ENCODE results near the gene ZNF775.

The ZNF775 gene

DNA sequence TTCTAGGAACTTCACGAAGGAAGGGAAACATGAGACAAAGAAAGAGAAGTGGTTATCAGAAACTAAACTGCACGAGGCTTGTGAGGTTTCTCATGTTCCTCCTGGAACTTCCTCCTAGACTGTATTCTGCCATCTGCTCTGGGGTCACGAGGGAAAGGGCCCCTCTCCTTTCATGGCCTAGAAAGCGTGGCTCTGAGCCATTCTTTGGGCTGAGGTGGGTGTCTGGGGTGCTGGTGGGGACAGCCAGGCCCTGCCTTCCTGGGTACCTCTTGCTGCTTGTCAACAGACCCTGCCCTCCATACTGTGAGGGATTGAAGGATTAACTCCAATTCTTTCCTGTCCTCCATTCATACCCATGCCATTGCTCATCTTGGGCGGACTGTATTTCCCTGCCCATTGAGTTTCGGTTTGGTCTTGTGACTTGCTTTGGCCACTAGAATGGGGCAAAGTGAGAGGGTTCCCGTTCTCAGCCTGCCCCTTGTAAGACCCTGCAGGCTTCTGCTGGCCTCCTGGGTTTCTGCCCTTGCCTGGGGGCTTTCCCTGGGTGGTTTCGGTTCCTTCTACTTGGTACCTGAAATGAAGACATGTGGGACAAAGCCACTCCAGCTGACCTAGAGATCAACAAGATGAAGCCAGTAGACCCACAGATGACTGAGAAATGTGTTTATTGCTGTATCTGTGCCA, 56.4 kb downstream of the ZNF775 start:
- no peak for DNase-seq (ENCODE audit: low read depth in 2 of 2, low spot score in 1 of 2)

DNA sequence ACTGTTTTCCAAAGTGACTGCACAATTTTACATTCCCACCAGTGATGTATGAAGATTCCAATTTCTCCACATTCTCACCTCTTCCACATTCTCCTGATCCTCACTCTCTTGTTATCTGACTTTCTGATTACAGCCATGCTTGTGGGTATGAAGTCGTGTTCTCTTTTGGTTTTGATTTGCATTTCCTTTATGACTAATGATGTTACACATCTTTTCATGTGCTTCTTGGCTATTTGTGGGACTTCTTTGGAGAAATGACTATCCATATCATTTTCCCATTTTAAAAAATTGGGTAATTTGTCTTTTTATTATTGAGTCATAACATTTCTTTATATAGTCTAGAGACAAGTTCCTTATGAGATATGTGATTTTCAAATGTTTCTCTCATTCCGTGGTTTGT, 60.8 kb downstream of the ZNF775 start:
- no peak for DNase-seq (ENCODE audit: low read depth in 2 of 2, low spot score in 1 of 2)

DNA sequence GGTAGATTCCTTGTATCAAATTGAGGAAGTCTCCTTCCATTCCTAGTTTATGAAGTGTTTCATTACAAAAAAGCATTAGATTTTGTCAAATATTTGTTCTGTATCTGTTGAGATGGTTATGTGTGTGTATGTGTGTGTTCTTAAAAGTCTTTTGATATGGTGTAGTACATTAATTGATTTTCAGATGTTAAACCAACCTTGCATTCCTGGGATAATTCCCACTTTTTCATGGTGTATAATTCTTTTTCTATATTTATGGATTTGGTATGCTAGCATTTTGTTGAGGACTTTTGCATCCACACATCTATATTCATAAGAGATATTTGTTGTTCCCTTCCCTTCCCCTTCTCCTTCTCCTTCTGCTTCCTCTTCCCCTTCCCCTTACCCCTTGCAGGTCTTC, 62.4 kb downstream of the ZNF775 start:
- no peak for DNase-seq (ENCODE audit: low read depth in 2 of 2, low spot score in 1 of 2)

- DNase-seq (ENCODE audit: low read depth in 2 of 2, low spot score in 1 of 2), result no peak
These were observed 63.7 kb downstream of the ZNF775 start for GRCh38 chr7:150442811-150443210.

- DNase-seq (ENCODE audit: low read depth in 2 of 2, low spot score in 1 of 2), result no peak
These were observed 64.8 kb downstream of the ZNF775 start for GRCh38 chr7:150443793-150444540.

DNA sequence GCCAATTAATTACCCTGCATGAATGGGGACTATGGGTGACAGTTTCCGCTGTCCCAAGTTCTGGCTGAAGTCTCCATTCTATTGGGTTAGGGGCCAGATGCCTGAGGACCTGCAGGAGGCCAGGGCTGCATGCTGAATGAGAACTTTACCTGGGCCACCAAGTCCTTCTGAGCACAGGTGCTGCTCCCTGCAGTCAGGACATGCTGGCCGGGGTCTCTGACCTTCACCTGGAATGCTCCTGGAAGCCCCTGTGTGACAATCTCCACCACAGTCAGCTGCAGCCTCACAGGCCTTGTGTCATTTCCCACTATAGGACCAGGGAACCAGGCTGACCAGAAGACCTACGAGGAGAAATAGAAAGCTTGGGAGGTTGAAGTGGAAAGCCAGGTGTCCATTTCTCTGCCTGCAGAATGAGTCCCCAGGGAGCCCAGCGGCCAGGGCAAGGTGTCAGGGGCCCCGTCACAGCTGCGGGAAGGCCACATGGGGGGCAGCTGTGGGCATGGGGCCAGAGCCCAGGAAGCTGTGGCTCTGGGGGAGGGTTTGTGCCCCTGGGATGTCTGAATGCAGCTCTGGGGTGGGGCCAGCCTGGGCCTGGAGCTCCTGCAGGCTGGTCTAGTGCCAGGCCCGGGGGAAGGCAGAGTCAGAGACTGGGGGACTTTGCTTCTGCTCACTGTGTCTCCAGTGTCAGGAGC, 65.7 kb downstream of the ZNF775 start:
- no peak for DNase-seq (ENCODE audit: low read depth in 2 of 2, low spot score in 1 of 2)

DNA sequence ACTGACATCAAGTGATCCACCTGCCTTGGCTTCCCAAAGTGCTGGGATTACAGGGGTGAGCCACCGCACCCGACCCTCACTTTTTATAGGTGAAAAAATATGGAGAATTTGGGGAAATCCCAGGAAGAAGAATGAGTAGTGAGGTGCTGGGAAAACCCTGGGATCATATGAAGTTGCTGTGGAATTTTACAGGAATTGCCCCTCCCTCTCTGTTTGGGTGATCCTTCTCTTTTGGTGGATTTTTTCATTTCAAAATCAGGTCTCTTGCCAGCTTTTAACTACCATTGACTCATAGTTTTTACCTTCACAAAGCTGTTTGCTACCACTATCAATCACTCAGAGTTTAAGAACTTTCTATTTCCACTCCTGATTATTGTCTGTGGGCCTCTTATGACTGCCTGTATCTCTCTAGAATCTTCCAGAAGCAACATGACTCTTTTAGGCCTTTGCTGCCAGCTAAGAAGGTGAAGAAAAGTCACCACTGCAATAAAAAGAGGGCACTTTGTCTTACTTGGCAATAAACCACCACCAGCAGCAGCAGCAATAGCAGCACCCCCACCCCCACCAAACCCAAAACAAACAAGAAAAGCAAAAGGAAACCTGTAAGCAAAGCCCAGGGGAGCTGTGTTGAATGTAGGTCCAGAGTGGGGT, 67.3 kb downstream of the ZNF775 start:
- no peak for DNase-seq (ENCODE audit: low read depth in 2 of 2, low spot score in 1 of 2)

All from stimulated activated CD8-positive, alpha-beta memory T cell treated with anti-CD3 and anti-CD28 coated beads, Interleukin-4, amount 100 ng/mL, for 1 hour (primary cell).